Stomach smooth muscle (tissue), 2 donors: ENCODE data around the gene AOC3.
"Not testable (repeated sequence)": the region's sequence is repeated elsewhere in the genome, so short reads cannot be mapped to it uniquely, and the experiment has no call there.

Experiments used
- H3K27ac ChIP-seq: one replicate; pipeline ENCODE4 v1.7.0; 2013; ENCODE audit warnings: mild to moderate bottlenecking, low read length, inconsistent platforms
- H3K27me3 ChIP-seq, 2 donors: one replicate each; pipeline ENCODE4 v1.7.0; 2013; ENCODE audit warnings: low read length in 2 of 2; ENCODE audit not compliant: insufficient read depth in 2 of 2, control insufficient read depth in 1 of 2
- H3K36me3 ChIP-seq, 2 donors: one replicate each; pipeline ENCODE4 v1.7.0; 2013; ENCODE audit warnings: low read length in 2 of 2; ENCODE audit not compliant: control insufficient read depth in 2 of 2, insufficient read depth in 2 of 2
- H3K4me1 ChIP-seq: one replicate; pipeline ENCODE4 v1.7.0; 2013; ENCODE audit warnings: low read length; ENCODE audit not compliant: control insufficient read depth, insufficient read depth
- H3K4me3 ChIP-seq, 2 donors: one replicate each; pipeline ENCODE4 v1.7.0; 2013; ENCODE audit warnings: low read length in 2 of 2
- H3K9ac ChIP-seq, 2 donors: one replicate each; pipeline ENCODE4 v1.7.0; 2013; ENCODE audit warnings: low read length in 2 of 2, mild to moderate bottlenecking in 1 of 2
- H3K9me3 ChIP-seq, 2 donors: one replicate each; pipeline ENCODE4 v1.7.0; 2013; ENCODE audit warnings: low read length in 2 of 2; ENCODE audit not compliant: control insufficient read depth in 2 of 2
- donor health status: healthy.
- donor health status: Pancreatic carcinoma.

AOC3 gene

GRCh38 chr17:42844761-42845555 lies 6.0 kb upstream of the AOC3 start:
- Histone ChIP-seq H3K4me1 (peaks cover 12% of the 10 kb centered on the region), H3K9me3 (no peaks in the 10 kb centered on the region), H3K27me3 (no peaks in the 10 kb centered on the region), H3K9ac (no peak overlapping the region), H3K36me3 (peaks cover 26 to 44% of the 10 kb centered on the region in 2 donors), H3K4me3 (no peak overlapping the region), H3K27ac (no peak overlapping the region)

- no peak overlapping the region for H3K4me3 ChIP-seq
- H3K36me3 ChIP-seq: peaks cover 26 to 42% of the 10 kb centered on the region in 2 donors
- no peak overlapping the region for H3K27ac ChIP-seq
Observed at GRCh38 chr17:42845556-42845917, 5.5 kb upstream of the AOC3 start.

GRCh38 chr17:42845918-42846593 lies 4.9 kb upstream of the AOC3 start:
- no peaks in the 10 kb centered on the region for H3K9me3 ChIP-seq
- no peaks in the 10 kb centered on the region for H3K27me3 ChIP-seq
- H3K36me3 ChIP-seq: peaks cover 26 to 40% of the 10 kb centered on the region in 2 donors
- H3K4me1 ChIP-seq: peaks cover 20% of the 10 kb centered on the region
- no peak overlapping the region for H3K9ac ChIP-seq
- H3K4me3 ChIP-seq: no peak overlapping the region
- no peak overlapping the region for H3K27ac ChIP-seq

More at GRCh38 chr17:42845556-42845917, 5.5 kb upstream of the AOC3 start:
- Histone ChIP-seq H3K9ac (no peak overlapping the region), H3K9me3 (no peaks in the 10 kb centered on the region), H3K27me3 (no peaks in the 10 kb centered on the region), H3K4me1 (peaks cover 18% of the 10 kb centered on the region)

GRCh38 chr17:42846594-42847280 lies 4.3 kb upstream of the AOC3 start:
- no peak overlapping the region for H3K4me3 ChIP-seq
- H3K4me1 ChIP-seq: peaks cover 21% of the 10 kb centered on the region
- H3K36me3 ChIP-seq: peaks cover 19 to 34% of the 10 kb centered on the region in 2 donors
- H3K9ac ChIP-seq: no peak overlapping the region
- no peaks in the 10 kb centered on the region for H3K27me3 ChIP-seq
- H3K9me3 ChIP-seq: no peaks in the 10 kb centered on the region
- no peak overlapping the region for H3K27ac ChIP-seq

- no peaks in the 10 kb centered on the region for H3K9me3 ChIP-seq
- no peak overlapping the region for H3K4me3 ChIP-seq
- peaks cover 10 to 23% of the 10 kb centered on the region in 2 donors for H3K36me3 ChIP-seq
- no peaks in the 10 kb centered on the region for H3K27me3 ChIP-seq
- no peak overlapping the region for H3K27ac ChIP-seq
- no peak overlapping the region for H3K9ac ChIP-seq
- H3K4me1 ChIP-seq: peaks cover 22% of the 10 kb centered on the region
Observed at GRCh38 chr17:42848093-42848492, 2.9 kb upstream of the AOC3 start.

- H3K9ac ChIP-seq: no peak overlapping the region
- H3K9me3 ChIP-seq: no peaks in the 10 kb centered on the region
- no peak overlapping the region for H3K4me3 ChIP-seq
- peaks cover 8 to 17% of the 10 kb centered on the region in 2 donors for H3K36me3 ChIP-seq
- no peak overlapping the region for H3K27ac ChIP-seq
- H3K27me3 ChIP-seq: no peaks in the 10 kb centered on the region
- H3K4me1 ChIP-seq: peaks cover 26% of the 10 kb centered on the region
Observed at GRCh38 chr17:42849031-42849430, 2.0 kb upstream of the AOC3 start.

GRCh38 chr17:42849451-42850181 lies 1.4 kb upstream of the AOC3 start:
- Histone ChIP-seq H3K27me3 (no peaks in the 10 kb centered on the region), H3K27ac (no peak overlapping the region), H3K9me3 (no peaks in the 10 kb centered on the region), H3K9ac (peak overlapping the region; percentile 29 to 35), H3K36me3 (peaks cover 8 to 13% of the 10 kb centered on the region in 2 donors), H3K4me1 (peaks cover 31% of the 10 kb centered on the region), H3K4me3 (peak overlapping the region in 1 of 2 donors; percentile 64)

GRCh38 chr17:42851371-42852240 lies 607 bp downstream of the AOC3 start:
- not testable (repeated sequence) for H3K27me3 ChIP-seq, H3K9me3 ChIP-seq
- Histone ChIP-seq H3K9ac (peak overlapping the region; percentile 86 to 91), H3K4me3 (peak overlapping the region; percentile 89 to 93), H3K4me1 (peaks cover 48% of the 10 kb centered on the region), H3K36me3 (peaks cover 9 to 11% of the 10 kb centered on the region in 2 donors), H3K27ac (peak overlapping the region; percentile 98)

GRCh38 chr17:42852351-42852750 lies 1.4 kb downstream of the AOC3 start:
- Histone ChIP-seq H3K9me3 (no peaks in the 10 kb centered on the region), H3K27ac (peak overlapping the region; percentile 98), H3K4me3 (peak overlapping the region; percentile 89 to 93), H3K4me1 (peaks cover 55% of the 10 kb centered on the region), H3K9ac (peak overlapping the region; percentile 86 to 97), H3K27me3 (no peaks in the 10 kb centered on the region), H3K36me3 (peaks cover 9 to 18% of the 10 kb centered on the region in 2 donors)
